DMS53 treated with DMSO at 0.1 percent for 48 hours (cell line): ENCODE data around the gene ING4.

Experiments
- DNase-seq: peaks from one replicate; lab custom pipeline; 2025; ENCODE audit not compliant: unreplicated experiment; lab: John Stamatoyannopoulos, UW

ING4 gene

DNA sequence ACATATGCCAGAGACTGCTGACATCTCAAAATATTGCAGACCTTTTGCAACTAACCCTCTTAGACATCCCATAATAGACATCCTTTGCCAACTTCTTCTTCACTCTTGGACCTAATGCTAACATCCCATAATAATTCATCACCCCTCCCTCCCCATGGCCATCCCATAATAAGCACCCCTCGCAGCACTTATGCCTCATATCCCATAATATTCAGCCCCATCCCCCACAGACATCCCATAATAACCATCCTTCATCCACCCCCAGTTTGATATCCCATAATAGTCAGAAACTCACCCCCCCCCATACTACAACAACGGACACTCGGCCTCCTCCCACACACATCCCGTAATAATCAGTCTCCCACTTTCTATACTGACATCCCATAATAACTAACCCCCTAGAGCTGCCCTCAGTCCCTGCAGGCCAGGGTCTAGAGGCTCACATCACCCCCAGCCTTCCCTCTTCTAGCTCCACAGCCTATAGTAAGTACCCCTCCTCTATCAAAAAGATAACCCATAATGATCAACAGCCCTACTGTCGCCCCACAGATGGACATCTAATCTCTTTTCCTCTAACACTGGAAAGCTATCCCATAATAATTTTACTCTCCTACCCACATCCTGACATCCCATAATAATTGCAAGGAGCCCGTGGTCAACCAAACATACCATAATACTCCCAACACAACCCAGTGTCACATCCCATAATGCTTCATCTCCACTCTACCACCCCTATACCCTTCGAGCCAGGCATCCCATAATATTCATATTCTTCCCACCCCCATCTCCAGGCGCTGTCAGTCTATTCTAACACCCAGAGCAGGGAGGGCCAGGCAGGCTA is 54.9 kb downstream of the ING4 start:
- peak; percentile 97 for DNase-seq

DNA sequence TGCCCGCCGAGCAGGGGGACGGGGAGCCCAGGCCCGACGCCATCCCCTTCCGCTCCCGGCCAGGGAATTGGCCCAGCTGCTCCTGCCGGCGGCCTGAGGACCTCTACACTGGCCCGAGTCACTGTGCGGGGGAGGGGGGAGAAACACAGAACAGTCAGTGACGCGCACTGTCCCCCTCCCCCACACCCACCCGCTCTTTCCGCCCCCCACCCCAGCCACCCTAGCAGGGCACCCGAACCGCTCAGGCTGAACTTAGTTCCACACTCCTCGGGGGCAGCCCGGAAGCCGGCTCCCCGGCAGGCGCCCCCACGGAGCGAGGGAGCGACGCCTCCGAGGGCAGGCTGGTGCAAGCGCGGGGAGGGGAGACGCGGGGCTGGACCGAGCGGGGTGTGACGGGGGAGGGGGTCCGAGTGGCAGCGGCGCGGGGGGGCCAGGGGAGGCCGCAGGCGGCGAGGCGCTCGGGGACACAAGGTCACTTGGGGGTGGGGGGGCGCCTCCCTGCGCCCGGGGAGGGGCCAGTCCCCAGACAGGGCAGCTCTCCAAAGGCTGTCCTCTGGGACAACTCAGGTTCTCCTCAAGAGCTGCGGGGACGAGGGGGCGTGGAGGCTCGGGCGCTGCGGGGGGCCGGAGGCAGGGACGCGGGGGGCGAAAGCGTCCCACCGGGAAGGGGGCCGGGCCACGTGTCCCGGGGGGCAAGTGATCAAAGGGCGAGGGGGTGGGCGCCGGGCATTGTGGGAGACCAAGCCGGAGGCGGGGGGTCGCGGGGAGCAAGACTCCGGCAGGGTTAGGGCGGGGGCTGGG is 56.4 kb downstream of the ING4 start:
- DNase-seq: peak; percentile 56

DNA sequence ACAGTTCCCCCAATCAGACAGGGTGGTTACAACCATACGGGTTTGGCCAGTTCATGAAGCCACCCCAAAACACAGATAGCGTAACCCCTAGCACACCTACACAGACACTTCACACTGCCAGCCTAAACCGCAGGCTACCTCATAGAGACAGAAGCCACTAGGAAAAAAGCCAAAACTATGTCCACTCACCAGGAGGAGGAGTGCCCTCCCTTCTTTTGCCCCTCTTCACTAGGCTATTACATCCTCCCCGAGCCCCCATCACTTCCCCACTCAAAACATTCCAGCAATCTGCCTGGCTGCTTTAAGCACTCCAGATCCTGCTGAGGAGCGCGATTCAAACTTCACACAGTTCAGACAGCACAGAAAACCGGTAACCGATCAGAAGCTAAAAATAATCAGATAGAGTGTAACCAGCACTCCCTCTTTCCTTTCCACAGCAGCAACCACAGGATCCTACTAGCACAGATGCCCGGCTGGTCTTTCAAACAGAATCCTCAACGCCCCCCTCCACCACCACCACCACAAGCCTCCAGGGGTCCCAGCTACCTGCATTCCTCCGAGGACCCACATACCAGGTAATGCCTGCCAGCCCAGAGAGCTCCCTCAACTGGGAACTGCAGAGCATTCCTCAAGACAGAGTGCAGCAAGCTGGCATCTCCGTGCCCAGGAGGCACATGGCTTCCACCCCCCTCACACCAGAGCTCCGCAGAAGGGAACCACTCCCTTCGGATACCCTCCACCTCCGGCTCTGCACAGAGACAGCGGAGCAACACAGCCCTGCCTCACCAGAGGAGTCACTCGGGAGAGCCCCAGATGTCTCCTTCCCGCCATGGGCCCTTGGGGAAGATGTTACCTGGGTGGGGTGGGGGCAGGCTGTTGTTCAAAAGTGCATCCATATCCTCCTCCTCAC is 57.2 kb downstream of the ING4 start:
- DNase-seq: no peak

DNA sequence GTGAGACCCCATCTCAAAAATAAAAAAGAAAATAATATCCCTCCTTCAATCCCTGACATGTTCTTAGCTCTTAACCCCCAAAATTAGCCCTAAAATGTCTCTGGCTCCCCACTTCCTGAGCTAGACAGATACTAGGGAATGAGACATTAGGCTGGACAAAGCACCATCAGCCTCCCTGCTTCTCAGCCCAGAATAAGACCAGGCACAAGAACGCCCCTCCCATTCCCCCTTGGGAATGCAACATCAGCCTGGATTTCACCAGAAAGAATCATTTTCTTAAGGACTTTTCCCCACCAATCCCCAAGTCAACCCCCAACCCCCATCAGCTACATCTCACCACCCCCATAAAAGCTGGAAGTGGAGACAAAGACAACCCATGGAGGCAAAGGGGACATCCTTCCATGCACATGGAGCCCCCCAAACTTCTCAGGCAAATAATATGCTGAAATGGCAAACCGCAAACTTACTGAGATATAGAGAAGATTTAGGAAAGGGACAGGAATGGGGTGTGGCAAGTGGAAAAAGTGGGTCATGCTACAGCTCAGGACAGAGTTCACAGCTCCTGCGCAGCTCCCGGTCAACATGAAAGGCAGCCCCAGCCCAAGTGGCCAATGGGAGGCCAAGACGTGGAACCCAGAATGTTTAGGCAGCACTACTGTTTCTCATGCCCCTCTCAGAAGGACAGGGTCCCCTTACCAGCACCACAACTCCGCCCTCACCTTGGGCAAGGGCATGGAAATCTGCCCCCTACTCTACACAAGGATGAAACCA is 58.5 kb downstream of the ING4 start:
- no peak for DNase-seq

DNA sequence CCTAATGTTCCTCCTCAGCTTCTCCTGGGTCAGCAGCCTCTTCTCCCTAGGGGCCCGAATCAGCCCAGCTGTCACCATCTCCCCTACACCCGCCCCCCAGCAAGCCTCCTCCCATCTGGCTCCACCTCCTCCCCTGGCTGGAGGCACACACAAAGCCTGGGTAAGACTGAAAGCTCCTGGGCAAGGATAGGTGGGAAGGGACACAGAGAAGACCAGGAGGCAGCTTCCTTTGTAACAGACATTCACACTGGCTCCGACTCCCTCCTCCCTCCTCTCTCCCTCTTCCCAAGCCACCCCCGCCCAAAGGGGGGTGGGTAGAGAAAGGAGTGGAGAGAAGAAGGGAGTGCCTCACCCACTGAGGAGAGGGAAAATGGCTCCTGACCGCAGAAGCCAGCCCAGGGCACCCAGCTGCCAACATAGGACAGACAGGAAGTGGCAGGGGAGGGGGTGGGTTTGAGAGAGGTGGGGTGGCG is 59.8 kb downstream of the ING4 start:
- DNase-seq: no peak

DNA sequence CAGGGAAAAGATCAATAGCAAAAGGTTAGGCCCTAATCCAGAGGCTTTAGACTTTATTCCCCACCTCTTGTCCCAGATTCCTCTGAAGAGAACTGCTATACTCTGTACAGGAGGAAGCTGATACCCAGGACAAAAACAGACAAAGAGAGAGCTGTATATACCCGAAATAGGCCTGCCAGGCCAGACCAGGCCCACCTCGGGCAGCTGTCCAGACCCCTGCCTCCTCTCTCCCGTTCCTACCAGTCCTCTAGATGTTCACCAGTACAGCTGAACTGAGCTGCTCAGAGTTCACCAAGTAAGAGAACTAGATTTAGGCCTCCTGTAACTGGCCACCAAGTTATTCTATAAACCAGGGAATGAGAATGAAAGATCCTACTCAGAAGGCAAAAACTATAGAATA is 60.4 kb downstream of the ING4 start:
- no peak for DNase-seq
